Left lung (tissue), 10 donors: ENCODE data around the gene BANF1. TPM values are rescaled to one million over a fixed set of nuclear protein-coding genes. Genes with fewer than 3 reads are reported as not detected.

Experiments used
- ATAC-seq: fragments of 200-7000 bp; cut with Tn5 transposase; one replicate; pipeline ENCODE4 v1.9.1; 2020; ENCODE audit warnings: moderate library complexity
- DNase-seq, 4 donors: peaks; one replicate each; pipeline ENCODE4 v3.0.0-alpha.2; 2013 to 2020
- H3K27ac ChIP-seq, 2 donors: fragments of 200-600 bp; sonication (generic) in 1 of 2; one replicate each; pipeline versions ENCODE4 v1.5.0 to v1.8.0; 2020 to 2021
- H3K27me3 ChIP-seq, 2 donors: fragments of 200-600 bp; sonication (generic) in 1 of 2; one replicate each; pipeline versions ENCODE4 v1.5.0 to v1.8.0; 2020 to 2021
- H3K36me3 ChIP-seq, 2 donors: fragments of 200-600 bp; sonication (generic) in 1 of 2; one replicate each; pipeline versions ENCODE4 v1.5.0 to v1.8.0; 2020 to 2021
- H3K4me1 ChIP-seq, 2 donors: fragments of 200-600 bp; one replicate each; pipeline ENCODE4 v1.8.0; 2021
- H3K4me3 ChIP-seq, 2 donors: fragments of 200-600 bp; sonication (generic) in 1 of 2; one replicate each; pipeline versions ENCODE4 v1.5.0 to v1.8.0; 2020 to 2021; ENCODE audit warnings: mild to moderate bottlenecking in 1 of 2
- H3K9me3 ChIP-seq, 2 donors: fragments of 200-600 bp; sonication (generic) in 1 of 2; one replicate each; pipeline versions ENCODE4 v1.5.0 to v1.8.0; 2020 to 2021
- intact Hi-C, 2 donors: fragments of 100-400 bp; cut with DNase I; formaldehyde crosslinking; loops; one replicate each; pipeline versions ENCODE4 v1.11.2 to v1.14.2; 2022
- polyA plus RNA-seq, 6 donors: library from polyadenylated mRNA; unstranded; fragments of 120-200 nt; gene quantifications; one replicate each; pipeline ENCODE4 v1.2.1, GENCODE V29; 2013; ENCODE audit not compliant: insufficient read length in 6 of 6
- total RNA-seq, 2 donors: library from RNA; stranded (reverse); fragmentation: NEBNext Ultra II Directional; extraction: Animal tissue kit (Norgen Biotek cat#: 25700); gene quantifications; one replicate each; pipeline ENCODE4 v1.2.1, GENCODE V29; 2021
- TF ChIP-seq, protein P1 (sequence below), 2 donors: fragments of 200-600 bp; sonication (generic) in 1 of 2; IDR thresholded peaks; one replicate each; pipeline versions ENCODE4 v1.5.0 to v1.8.0; 2021; ENCODE audit warnings: antibody characterized with exemption in 2 of 2
- donor health status: DM: no; HTN: yes; CAD: no.
- donor health status: DM: no; HTN: no; CAD: no.

BANF1 gene
- total and polyA plus RNA-seq, 8 donors = 161 to 248 (median 225) TPM

DNA sequence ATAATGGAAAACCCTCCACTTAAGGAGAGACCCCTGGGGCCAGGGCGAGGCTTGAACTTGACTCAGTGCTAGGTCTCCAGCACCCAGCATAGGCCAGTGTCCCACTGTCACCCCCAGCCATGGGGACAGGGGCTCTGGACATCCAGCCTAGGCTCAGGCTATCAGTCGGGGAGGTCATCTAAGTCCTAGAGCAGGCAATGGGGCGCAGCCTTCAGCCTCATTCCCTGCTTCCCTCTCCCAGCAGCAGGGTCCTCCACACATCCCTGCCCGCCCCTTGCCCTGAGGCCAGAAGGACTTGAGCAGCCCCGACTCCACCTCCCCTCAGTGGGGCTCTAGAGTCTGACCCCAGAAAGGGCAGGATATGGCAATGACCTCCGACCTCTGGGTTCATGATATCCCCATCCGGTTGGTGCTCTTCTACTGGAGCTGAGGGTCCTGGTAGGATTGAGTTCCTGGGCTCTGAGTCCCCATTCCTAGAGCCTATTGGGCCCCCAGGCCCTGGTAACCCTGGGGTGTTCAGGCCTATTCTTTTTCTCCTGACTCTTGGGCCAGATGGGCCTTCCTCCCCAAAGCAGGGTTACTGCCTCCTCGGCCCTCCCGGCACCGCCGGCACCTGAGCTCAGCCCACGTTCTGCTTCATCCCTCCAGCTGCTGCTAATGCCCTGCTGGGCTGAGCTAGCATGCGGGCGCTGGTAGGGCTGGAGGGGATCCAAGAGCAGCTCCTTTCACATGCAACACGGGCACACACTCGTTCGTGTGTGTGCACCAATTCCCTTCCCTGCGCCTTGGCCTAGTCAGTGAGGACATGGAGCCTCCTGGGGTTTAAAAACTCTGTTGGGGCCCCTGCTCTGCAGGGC, 13.9 kb downstream of the BANF1 start:
- peaks cover 0 to 28% of the 10 kb centered on the region in 2 donors for H3K4me1 ChIP-seq
- H3K27me3 ChIP-seq = peaks cover 10 to 28% of the 10 kb centered on the region in 2 donors
- H3K4me3 ChIP-seq = no peak overlapping the region
- TF ChIP-seq, protein P1, sequence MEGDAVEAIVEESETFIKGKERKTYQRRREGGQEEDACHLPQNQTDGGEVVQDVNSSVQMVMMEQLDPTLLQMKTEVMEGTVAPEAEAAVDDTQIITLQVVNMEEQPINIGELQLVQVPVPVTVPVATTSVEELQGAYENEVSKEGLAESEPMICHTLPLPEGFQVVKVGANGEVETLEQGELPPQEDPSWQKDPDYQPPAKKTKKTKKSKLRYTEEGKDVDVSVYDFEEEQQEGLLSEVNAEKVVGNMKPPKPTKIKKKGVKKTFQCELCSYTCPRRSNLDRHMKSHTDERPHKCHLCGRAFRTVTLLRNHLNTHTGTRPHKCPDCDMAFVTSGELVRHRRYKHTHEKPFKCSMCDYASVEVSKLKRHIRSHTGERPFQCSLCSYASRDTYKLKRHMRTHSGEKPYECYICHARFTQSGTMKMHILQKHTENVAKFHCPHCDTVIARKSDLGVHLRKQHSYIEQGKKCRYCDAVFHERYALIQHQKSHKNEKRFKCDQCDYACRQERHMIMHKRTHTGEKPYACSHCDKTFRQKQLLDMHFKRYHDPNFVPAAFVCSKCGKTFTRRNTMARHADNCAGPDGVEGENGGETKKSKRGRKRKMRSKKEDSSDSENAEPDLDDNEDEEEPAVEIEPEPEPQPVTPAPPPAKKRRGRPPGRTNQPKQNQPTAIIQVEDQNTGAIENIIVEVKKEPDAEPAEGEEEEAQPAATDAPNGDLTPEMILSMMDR (IDR thresholded peaks at IDR 0.05) = no peak
- H3K9me3 ChIP-seq = no peaks in the 10 kb centered on the region
- intact Hi-C loops = no loop called here
- no peaks in the 10 kb centered on the region for H3K36me3 ChIP-seq
- peak in 1 of 4 donors; percentile 65 for DNase-seq
- no peak for ATAC-seq
- H3K27ac ChIP-seq = no peak overlapping the region

DNA sequence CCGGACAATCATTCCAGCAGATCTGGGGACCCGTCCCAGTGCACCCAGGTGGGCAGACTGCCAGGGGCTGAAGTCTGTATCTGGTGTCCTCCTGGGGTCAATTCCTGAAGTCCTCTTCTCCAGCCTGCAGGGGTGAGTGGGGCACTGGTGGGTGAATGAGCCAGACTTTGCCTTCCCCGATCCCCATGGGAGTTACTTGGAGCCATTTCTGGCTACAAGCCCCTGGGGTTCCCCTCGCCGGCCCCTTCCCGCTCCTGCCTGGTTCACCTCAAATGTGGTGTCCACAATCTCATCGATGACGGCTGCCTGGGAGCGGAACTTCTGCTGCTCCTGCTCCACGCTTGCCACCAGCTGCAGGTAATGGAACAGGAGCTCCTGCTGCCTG, 14.5 kb downstream of the BANF1 start:
- ATAC-seq = no peak
- peaks cover 0 to 31% of the 10 kb centered on the region in 2 donors for H3K4me1 ChIP-seq
- no peak overlapping the region for H3K4me3 ChIP-seq
- H3K9me3 ChIP-seq = no peaks in the 10 kb centered on the region
- H3K36me3 ChIP-seq = no peaks in the 10 kb centered on the region
- intact Hi-C loops = no loop called here
- peaks cover 6 to 22% of the 10 kb centered on the region in 2 donors for H3K27me3 ChIP-seq
- peak in 1 of 4 donors; percentile 45 for DNase-seq
- TF ChIP-seq, protein P1 (IDR thresholded peaks at IDR 0.05) = no peak
- H3K27ac ChIP-seq = no peak overlapping the region

DNA sequence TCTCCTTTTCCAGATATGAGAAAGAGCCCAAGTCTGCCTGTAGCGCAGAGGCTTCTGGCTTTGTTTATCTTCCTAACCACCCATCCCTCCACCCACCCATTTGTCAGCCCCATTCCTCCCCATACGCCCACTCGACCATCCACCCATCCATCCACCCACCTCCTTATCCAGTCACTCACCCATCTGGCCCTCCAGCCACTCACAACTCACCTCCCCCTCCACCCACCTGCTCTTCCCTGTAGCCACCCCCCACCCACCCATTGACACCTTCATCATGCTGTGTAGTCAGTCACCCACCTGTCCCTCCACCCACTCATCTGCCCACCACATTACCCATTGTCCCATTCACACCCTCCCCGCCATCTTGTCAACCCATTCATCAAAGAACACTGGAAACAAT, 15.0 kb downstream of the BANF1 start:
- H3K9me3 ChIP-seq = no peaks in the 10 kb centered on the region
- H3K4me3 ChIP-seq = no peak overlapping the region
- DNase-seq (peak in 1 of 4 donors; percentile 2), ATAC-seq (no peak)
- H3K4me1 ChIP-seq = peaks cover 3 to 31% of the 10 kb centered on the region in 2 donors
- H3K27ac ChIP-seq = no peak overlapping the region
- TF ChIP-seq, protein P1 (IDR thresholded peaks at IDR 0.05) = no peak
- H3K27me3 ChIP-seq = peaks cover under 1 to 17% of the 10 kb centered on the region in 2 donors
- intact Hi-C loops = no loop called here
- H3K36me3 ChIP-seq = no peaks in the 10 kb centered on the region

DNA sequence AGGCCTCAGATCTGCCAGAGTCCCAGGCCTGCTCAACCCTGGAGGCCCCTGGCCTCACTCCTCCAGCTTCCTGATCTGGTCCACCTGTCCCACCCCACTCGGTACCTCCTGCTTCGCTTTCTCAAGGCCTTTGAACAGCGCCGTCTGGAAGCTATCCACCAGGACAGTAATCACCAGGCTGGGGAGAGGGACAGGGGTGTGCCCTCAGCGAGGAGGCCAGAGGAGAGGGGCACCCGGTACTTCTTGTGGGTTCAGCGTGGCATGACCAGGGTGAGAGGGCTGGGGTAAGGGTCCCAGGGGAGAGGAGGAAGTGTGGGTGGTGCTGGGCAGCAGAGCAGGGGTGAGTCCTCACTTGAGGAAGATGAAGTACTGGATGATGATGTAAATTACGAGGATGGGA, 17.9 kb downstream of the BANF1 start:
- intact Hi-C loops = no loop called here
- Histone ChIP-seq H3K27ac (no peak overlapping the region), H3K9me3 (no peaks in the 10 kb centered on the region), H3K4me3 (peak overlapping the region in 1 of 2 donors; percentile 21), H3K4me1 (peaks cover 6 to 28% of the 10 kb centered on the region in 2 donors), H3K36me3 (no peaks in the 10 kb centered on the region), H3K27me3 (peaks cover 0 to 16% of the 10 kb centered on the region in 2 donors)
- ATAC-seq (no peak), DNase-seq (no peak)
- TF ChIP-seq, protein P1 (IDR thresholded peaks at IDR 0.05) = no peak

DNA sequence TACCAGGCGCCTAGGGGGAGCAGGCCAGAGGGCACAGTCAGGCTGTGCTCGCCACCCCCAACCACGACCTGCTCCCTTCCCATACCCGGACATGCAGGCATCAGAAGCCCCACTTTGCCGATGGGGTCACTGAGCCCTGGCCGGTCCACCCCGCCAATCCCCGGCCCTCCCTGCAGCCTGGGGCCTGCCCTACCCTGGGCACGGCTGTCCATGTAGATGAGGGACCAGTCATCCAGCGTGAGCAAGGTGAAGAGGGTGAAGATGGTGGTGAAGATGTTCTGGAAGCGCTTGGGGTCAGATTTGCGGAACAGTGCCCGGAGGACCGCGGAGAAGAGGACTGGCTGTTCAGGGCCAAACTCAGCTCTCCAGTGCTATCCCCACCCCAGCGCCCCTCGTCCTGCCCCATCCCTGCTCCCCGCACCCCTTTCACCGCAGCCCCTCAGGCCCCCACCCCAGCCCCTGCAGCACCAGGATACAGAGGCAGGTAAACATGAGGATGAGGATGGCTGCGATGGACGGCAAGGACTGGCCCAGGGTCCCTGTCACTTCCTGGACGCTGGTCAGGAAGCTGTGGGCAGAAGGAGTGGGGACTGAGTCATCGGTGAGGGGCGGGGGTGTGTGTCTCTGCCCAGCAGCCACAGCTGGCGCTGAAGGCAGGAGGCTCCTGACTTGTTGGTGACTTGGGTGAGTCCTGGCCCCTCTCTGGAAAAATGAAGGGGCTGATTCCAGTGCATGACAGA, 18.5 kb downstream of the BANF1 start:
- H3K36me3 ChIP-seq = no peaks in the 10 kb centered on the region
- peak overlapping the region in 1 of 2 donors; percentile 23 for H3K27ac ChIP-seq
- peak in 2 of 4 donors; percentile 76 to 92 for DNase-seq
- H3K9me3 ChIP-seq = no peaks in the 10 kb centered on the region
- TF ChIP-seq, protein P1 (IDR thresholded peaks at IDR 0.05) = no peak
- intact Hi-C loops = no loop called here
- peaks cover 6 to 28% of the 10 kb centered on the region in 2 donors for H3K4me1 ChIP-seq
- peak; percentile 67 for ATAC-seq
- peaks cover 0 to 16% of the 10 kb centered on the region in 2 donors for H3K27me3 ChIP-seq
- H3K4me3 ChIP-seq = peak overlapping the region in 1 of 2 donors; percentile 21
